ENCODE data around the gene ISLR2.
"Not testable (repeated sequence)": the region's sequence is repeated elsewhere in the genome, so short reads cannot be mapped to it uniquely, and the experiment has no call there.

Gene ISLR2

GRCh38 chr15:74157868-74158827 lies 27.8 kb downstream of the ISLR2 start:
- DNase-seq, result no peak

GRCh38 chr15:74158855-74159650 lies 28.7 kb downstream of the ISLR2 start:
- DNase-seq, result no peak

- no peak for DNase-seq
These were observed 29.4 kb downstream of the ISLR2 start for GRCh38 chr15:74159773-74160172.

- DNase-seq, result not testable (repeated sequence)
These were observed 30.0 kb downstream of the ISLR2 start for GRCh38 chr15:74160390-74160789.

- DNase-seq, result not testable (repeated sequence)
These were observed 31.8 kb downstream of the ISLR2 start for GRCh38 chr15:74162195-74162536.

- DNase-seq, result no peak
These were observed 35.1 kb downstream of the ISLR2 start for GRCh38 chr15:74165461-74165860.

- DNase-seq, result no peak
These were observed 37.5 kb downstream of the ISLR2 start for GRCh38 chr15:74167891-74168331.

GRCh38 chr15:74168711-74169126 lies 38.3 kb downstream of the ISLR2 start:
- DNase-seq, result no peak

- DNase-seq, result no peak
These were observed 39.9 kb downstream of the ISLR2 start for GRCh38 chr15:74170071-74170844.

GRCh38 chr15:74170875-74171578 lies 40.6 kb downstream of the ISLR2 start:
- no peak for DNase-seq

- no peak for DNase-seq
These were observed 41.7 kb downstream of the ISLR2 start for GRCh38 chr15:74171965-74172541.

- no peak for DNase-seq
These were observed 42.5 kb downstream of the ISLR2 start for GRCh38 chr15:74172701-74173379.

GRCh38 chr15:74173380-74174218 lies 43.2 kb downstream of the ISLR2 start, which contains the start of gene ISLR:
Gene ISLR (plus strand): TSS chr15:74173710. CDS start chr15:74174859, 1,149 bp downstream.
- DNase-seq, result no peak

- DNase-seq, result no peak
These were observed 44.0 kb downstream of the ISLR2 start for GRCh38 chr15:74174219-74174957.

GRCh38 chr15:74174958-74175253 lies 44.5 kb downstream of the ISLR2 start:
- DNase-seq, result no peak

GRCh38 chr15:74175271-74176191 lies 45.1 kb downstream of the ISLR2 start:
- DNase-seq, result no peak

GRCh38 chr15:74176262-74177214 lies 46.2 kb downstream of the ISLR2 start:
- no peak for DNase-seq
